H1 (cell line): ENCODE data around the gene CSAD. TPM values are rescaled to one million over a fixed set of nuclear protein-coding genes. Genes with fewer than 3 reads are reported as not detected.

ENCODE experiments used
- BCL11A ChIP-seq, 2 experiments: IDR thresholded peaks; one replicate each; pipeline ENCODE4 v1.6.1; 2011; ENCODE audit warnings: low read depth in 2 of 2, low read length in 2 of 2, mild to moderate bottlenecking in 2 of 2
- CBX8 ChIP-seq: fragments of 300-800, 300-1000 bp; sonication (generic); IDR thresholded peaks from 2 replicates; pipeline ENCODE4 v1.7.1; 2016; ENCODE audit warnings: low read depth, low read length, borderline replicate concordance
- CTBP2 ChIP-seq: IDR thresholded peaks from 2 replicates; pipeline ENCODE4 v1.7.0; 2011; ENCODE audit warnings: borderline replicate concordance, mild to moderate bottlenecking, moderate library complexity, mixed read lengths, low read length; ENCODE audit not compliant: insufficient read depth, insufficient read length
- MAFK ChIP-seq: IDR thresholded peaks from 2 replicates; pipeline ENCODE4 v1.6.1; 2012; ENCODE audit warnings: low read depth, mild to moderate bottlenecking, improper control_type of control experiment, low read length
- polyA plus RNA-seq, 7 experiments: library from polyadenylated mRNA; depleted of rRNA in 3 of 7; stranded (reverse) in 5 of 7; unstranded in 2 of 7; fragments of >200 nt in 5 of 7; fragments of 200-250 nt in 2 of 7; gene quantifications; 1 replicate in 5 of 7; 2 replicates in 1 of 7; 4 replicates in 1 of 7; pipeline versions ENCODE4 v1.2.1 to v1.2.3, GENCODE V29; 2011 to 2013; ENCODE audit warnings: missing spikeins in 2 of 7, mixed read lengths in 2 of 7
- total RNA-seq: library from RNA; stranded (reverse); fragmentation: NEBNext Ultra II Directional; extraction: Animal tissue kit (Norgen Biotek cat#: 25700); gene quantifications from 2 replicates; pipeline ENCODE4 v1.2.1, GENCODE V29; 2021
- TF ChIP-seq, protein P1 (sequence below): IDR thresholded peaks from 2 replicates; pipeline ENCODE4 v1.6.1; 2012; ENCODE audit warnings: inconsistent platforms

Gene CSAD
- total and polyA plus RNA-seq, 2 of the 8 experiments (the other 6 are each of a cell fraction or from before 2014, with no cell fraction given) = 8.8 to 11.3 TPM

DNA sequence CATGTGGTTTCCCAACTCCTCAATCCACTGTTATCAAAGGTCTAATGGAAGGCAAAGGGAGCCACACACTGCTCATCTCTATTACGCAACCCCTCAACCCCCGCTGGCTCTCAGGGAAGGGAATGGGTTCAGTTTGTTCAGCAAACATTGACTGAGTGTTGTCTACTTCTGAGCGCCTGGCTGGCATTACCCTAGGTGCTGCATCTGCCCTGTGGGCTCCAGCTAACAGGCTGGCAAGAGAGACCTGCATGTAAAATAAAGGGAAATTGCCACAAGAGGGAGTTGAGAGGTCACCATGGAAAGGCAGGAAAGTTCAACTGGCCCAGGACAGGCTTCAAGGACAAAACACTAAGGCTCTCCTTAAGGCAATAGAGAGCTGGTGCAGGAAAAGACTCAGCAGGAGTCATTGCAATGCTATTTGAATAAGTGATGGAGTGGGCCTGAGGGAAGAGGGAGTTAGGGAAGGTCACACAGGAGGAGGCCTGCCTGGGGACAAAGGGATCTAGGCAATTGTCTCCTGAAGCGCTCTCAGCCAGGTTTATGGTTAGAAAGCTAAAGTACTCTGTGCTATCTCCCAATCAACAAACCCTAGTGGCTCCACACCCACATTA, 5.7 kb downstream of the CSAD start (continued):
- TF ChIP-seq CTBP2 (no peak), BCL11A (IDR thresholded peaks at IDR 0.05; ENCODE audit: low read depth in 2 of 2, low read length in 2 of 2) (no peak), MAFK (no peak), CBX8 (no peak)
- TF ChIP-seq, protein P1, sequence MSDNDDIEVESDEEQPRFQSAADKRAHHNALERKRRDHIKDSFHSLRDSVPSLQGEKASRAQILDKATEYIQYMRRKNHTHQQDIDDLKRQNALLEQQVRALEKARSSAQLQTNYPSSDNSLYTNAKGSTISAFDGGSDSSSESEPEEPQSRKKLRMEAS = peak; percentile 44; the same call in 1 of the 2 replicates
